ENCODE measurements around the gene HLA-DPA1. TPM values are rescaled to one million over a fixed set of nuclear protein-coding genes. Genes with fewer than 3 reads are reported as not detected.

Gene HLA-DPA1
- total RNA-seq, 1 donor from 2014 or later: 600 TPM

GRCh38 chr6:33015798-33016197, 57.7 kb downstream of the HLA-DPA1 start:
- DNase-seq (no peak), ATAC-seq (no peak)
- no peak for TF ChIP-seq CTCF (IDR thresholded peaks at IDR 0.05)
- peaks cover 47% of the 10 kb centered on the region for H3K4me1 ChIP-seq
- no peaks in the 10 kb centered on the region for H3K27me3 ChIP-seq (ENCODE audit: low read depth)
- no peak overlapping the region for H3K4me3 ChIP-seq
- H3K9me3 ChIP-seq: no peaks in the 10 kb centered on the region
- no peaks in the 10 kb centered on the region for H3K36me3 ChIP-seq
- intact Hi-C loops (cut with DNase I): loop anchor here (10.0 kb wide), 1 partner anchor 69 kb away; no protein-coding TSS in a partner anchor
- H3K27ac ChIP-seq: peak overlapping the region; percentile 12

- peak overlapping the region; percentile 12 for H3K27ac ChIP-seq
- no peaks in the 10 kb centered on the region for H3K9me3 ChIP-seq
- intact Hi-C loops (cut with DNase I): loop anchor here (10.0 kb wide), 1 partner anchor 70 kb away; no protein-coding TSS in a partner anchor
- peaks cover 41% of the 10 kb centered on the region for H3K4me1 ChIP-seq
- TF ChIP-seq CTCF (IDR thresholded peaks at IDR 0.05): peak; percentile 87
- H3K36me3 ChIP-seq: no peaks in the 10 kb centered on the region
- peak; percentile 50 to 65 for ATAC-seq
- peak overlapping the region; percentile 6 for H3K4me3 ChIP-seq
- no peak for DNase-seq
- no peaks in the 10 kb centered on the region for H3K27me3 ChIP-seq (ENCODE audit: low read depth)
Measured at GRCh38 chr6:33014841-33015634, 58.4 kb downstream of the HLA-DPA1 start.

Other genes starting within 250 kb of the HLA-DPA1 start
- 81.8 TPM for gene TAP2, start 234.9 kb downstream of the HLA-DPA1 start, total RNA-seq
- gene PSMB8, start 229.6 kb downstream of the HLA-DPA1 start, total RNA-seq: 103 TPM
- 63.9 TPM for gene TAP1, start 219.9 kb downstream of the HLA-DPA1 start, total RNA-seq
- gene PSMB9, start 219.5 kb downstream of the HLA-DPA1 start, total RNA-seq: 74.5 TPM
- gene HLA-DMB, start 132.6 kb downstream of the HLA-DPA1 start, total RNA-seq: 208 TPM
- 283 TPM for gene HLA-DMA, start 120.6 kb downstream of the HLA-DPA1 start, total RNA-seq
- 173 TPM for gene BRD2, start 105.1 kb downstream of the HLA-DPA1 start, total RNA-seq
- 31.2 TPM for gene HLA-DOA, start 64.1 kb downstream of the HLA-DPA1 start, total RNA-seq
- 483 TPM for gene HLA-DPB1, start 2.3 kb upstream of the HLA-DPA1 start, total RNA-seq
- 0.77 TPM for gene COL11A2, start 118.8 kb upstream of the HLA-DPA1 start, total RNA-seq
- gene RXRB, start 127.0 kb upstream of the HLA-DPA1 start, total RNA-seq: 47.4 TPM
- 76.0 TPM for gene SLC39A7, start 127.2 kb upstream of the HLA-DPA1 start, total RNA-seq
- 13.3 TPM for gene HSD17B8, start 131.0 kb upstream of the HLA-DPA1 start, total RNA-seq
- 43.1 TPM for gene RING1, start 134.9 kb upstream of the HLA-DPA1 start, total RNA-seq
- gene VPS52, start 198.2 kb upstream of the HLA-DPA1 start, total RNA-seq: 59.7 TPM
- 1,662 TPM for gene RPS18, start 198.4 kb upstream of the HLA-DPA1 start, total RNA-seq
- 19.6 TPM for gene B3GALT4, start 203.5 kb upstream of the HLA-DPA1 start, total RNA-seq
- gene WDR46, start 215.6 kb upstream of the HLA-DPA1 start, total RNA-seq: 34.4 TPM
- gene PFDN6, start 216.0 kb upstream of the HLA-DPA1 start, total RNA-seq: 32.9 TPM
- gene RGL2, start 225.3 kb upstream of the HLA-DPA1 start, total RNA-seq: 117 TPM
- 206 TPM for gene TAPBP, start 240.4 kb upstream of the HLA-DPA1 start, total RNA-seq
- gene ZBTB22, start 244.1 kb upstream of the HLA-DPA1 start, total RNA-seq: 27.5 TPM
- 36.0 TPM for gene DAXX, start 249.3 kb upstream of the HLA-DPA1 start, total RNA-seq

Data from lower lobe of right lung (tissue), 2 donors.